SK-N-SH treated with all-trans-retinoic acid at 6 μM for 48 hours (cell line): Measurements from ENCODE around the gene ALPG.

Experiments
- ARNTL ChIP-seq: fragments of 450-650 bp; formaldehyde crosslinking; IDR thresholded peaks from 2 replicates; pipeline ENCODE4 v1.5.0; 2020; ENCODE audit warnings: low read depth, mild to moderate bottlenecking, moderate library complexity, borderline replicate concordance
- BACH2 ChIP-seq: fragments of 250-450 bp; sonication (Bioruptor Pico); IDR thresholded peaks from 2 replicates; pipeline ENCODE4 v1.9.0; 2021; ENCODE audit warnings: mild to moderate bottlenecking, borderline replicate concordance
- CSDC2 ChIP-seq: fragments of 250-450 bp; sonication (Bioruptor Pico); IDR thresholded peaks from 2 replicates; pipeline ENCODE4 v1.5.0; 2020; ENCODE audit warnings: mild to moderate bottlenecking, moderate library complexity
- OSR1 ChIP-seq: fragments of 250-450 bp; sonication (Bioruptor Pico); IDR thresholded peaks from 2 replicates; pipeline ENCODE4 v1.8.0; 2022; ENCODE audit warnings: moderate library complexity, mild to moderate bottlenecking, inconsistent platforms
- RARB ChIP-seq: fragments of 250-450 bp; sonication (Bioruptor Pico); IDR thresholded peaks from 2 replicates; pipeline ENCODE4 v1.8.0; 2021; ENCODE audit warnings: mild to moderate bottlenecking, moderate library complexity
- TOX ChIP-seq: fragments of 250-450 bp; sonication (Bioruptor Pico); IDR thresholded peaks from 2 replicates; pipeline ENCODE4 v1.8.0; 2021; ENCODE audit warnings: mild to moderate bottlenecking, moderate library complexity, borderline replicate concordance
- ZFP3 ChIP-seq: fragments of 250-450 bp; sonication (Bioruptor Pico); IDR thresholded peaks from 2 replicates; pipeline ENCODE4 v1.5.0; 2020; ENCODE audit warnings: mild to moderate bottlenecking, moderate library complexity
- ZFP30 ChIP-seq: fragments of 450-650 bp; formaldehyde crosslinking; IDR thresholded peaks from 2 replicates; pipeline ENCODE4 v1.5.0; 2022; ENCODE audit warnings: mild to moderate bottlenecking, moderate library complexity
- ZNF565 ChIP-seq: fragments of 450-650 bp; formaldehyde crosslinking; conservative IDR thresholded peaks from 2 replicates; pipeline ENCODE4 v1.5.0; 2020; ENCODE audit warnings: low read depth, mild to moderate bottlenecking, moderate library complexity
- ZNF70 ChIP-seq: fragments of 450-650 bp; formaldehyde crosslinking; IDR thresholded peaks from 2 replicates; pipeline ENCODE4 v1.5.0; 2020; ENCODE audit warnings: mild to moderate bottlenecking, moderate library complexity
- ZNF8 ChIP-seq: fragments of 450-650 bp; formaldehyde crosslinking; IDR thresholded peaks from 2 replicates; pipeline ENCODE4 v1.5.0; 2020; ENCODE audit warnings: mild to moderate bottlenecking, moderate library complexity
- TF ChIP-seq, protein P1 (sequence below): fragments of 250-450 bp; sonication (Bioruptor Pico); IDR thresholded peaks from 2 replicates; pipeline ENCODE4 v1.5.1; 2021; ENCODE audit warnings: mild to moderate bottlenecking, moderate library complexity
- TF ChIP-seq, protein P2 (sequence below): fragments of 250-450 bp; sonication (Bioruptor Pico); IDR thresholded peaks from 2 replicates; pipeline ENCODE4 v1.8.0; 2021; ENCODE audit warnings: low read depth, mild to moderate bottlenecking, moderate library complexity, borderline replicate concordance
- TF ChIP-seq, protein P3 (sequence below): fragments of 250-450 bp; sonication (Bioruptor Pico); IDR thresholded peaks from 2 replicates; pipeline ENCODE4 v1.8.0; 2020; ENCODE audit warnings: mild to moderate bottlenecking, moderate library complexity, borderline replicate concordance

DNA sequence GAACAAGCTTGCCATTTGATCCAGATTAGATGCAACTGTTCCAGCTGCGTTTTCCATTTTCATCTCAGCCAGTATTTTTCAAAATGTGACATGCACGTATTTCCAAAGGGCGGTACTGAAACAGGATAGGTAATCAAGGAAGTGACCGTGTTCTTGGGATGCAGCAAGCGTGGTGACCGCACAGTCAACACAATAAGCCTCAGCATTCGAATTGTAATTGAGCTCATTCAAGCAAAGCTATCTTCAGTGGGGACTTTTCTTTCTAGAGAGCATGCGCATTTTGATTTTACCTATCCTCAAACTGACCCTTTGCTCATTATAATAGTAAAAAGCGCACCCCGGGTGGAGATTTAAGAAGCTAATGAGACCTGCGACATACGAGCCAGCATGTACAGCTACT is 31.5 kb upstream of the ALPG start:
- TF ChIP-seq, protein P1, sequence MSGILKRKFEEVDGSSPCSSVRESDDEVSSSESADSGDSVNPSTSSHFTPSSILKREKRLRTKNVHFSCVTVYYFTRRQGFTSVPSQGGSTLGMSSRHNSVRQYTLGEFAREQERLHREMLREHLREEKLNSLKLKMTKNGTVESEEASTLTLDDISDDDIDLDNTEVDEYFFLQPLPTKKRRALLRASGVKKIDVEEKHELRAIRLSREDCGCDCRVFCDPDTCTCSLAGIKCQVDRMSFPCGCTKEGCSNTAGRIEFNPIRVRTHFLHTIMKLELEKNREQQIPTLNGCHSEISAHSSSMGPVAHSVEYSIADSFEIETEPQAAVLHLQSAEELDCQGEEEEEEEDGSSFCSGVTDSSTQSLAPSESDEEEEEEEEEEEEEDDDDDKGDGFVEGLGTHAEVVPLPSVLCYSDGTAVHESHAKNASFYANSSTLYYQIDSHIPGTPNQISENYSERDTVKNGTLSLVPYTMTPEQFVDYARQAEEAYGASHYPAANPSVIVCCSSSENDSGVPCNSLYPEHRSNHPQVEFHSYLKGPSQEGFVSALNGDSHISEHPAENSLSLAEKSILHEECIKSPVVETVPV = no peak
- TF ChIP-seq RARB (CRISPR knock-in tag) = no peak
- TF ChIP-seq ZNF8 (CRISPR knock-in tag) = no peak
- no peak for TF ChIP-seq ARNTL (CRISPR knock-in tag)
- no peak for TF ChIP-seq TOX (CRISPR knock-in tag)
- TF ChIP-seq CSDC2 (CRISPR knock-in tag) = no peak
- TF ChIP-seq ZNF70 (CRISPR knock-in tag) = no peak
- TF ChIP-seq ZFP3 (CRISPR knock-in tag) = no peak
- no peak for TF ChIP-seq ZFP30 (CRISPR knock-in tag)
- TF ChIP-seq, protein P2, sequence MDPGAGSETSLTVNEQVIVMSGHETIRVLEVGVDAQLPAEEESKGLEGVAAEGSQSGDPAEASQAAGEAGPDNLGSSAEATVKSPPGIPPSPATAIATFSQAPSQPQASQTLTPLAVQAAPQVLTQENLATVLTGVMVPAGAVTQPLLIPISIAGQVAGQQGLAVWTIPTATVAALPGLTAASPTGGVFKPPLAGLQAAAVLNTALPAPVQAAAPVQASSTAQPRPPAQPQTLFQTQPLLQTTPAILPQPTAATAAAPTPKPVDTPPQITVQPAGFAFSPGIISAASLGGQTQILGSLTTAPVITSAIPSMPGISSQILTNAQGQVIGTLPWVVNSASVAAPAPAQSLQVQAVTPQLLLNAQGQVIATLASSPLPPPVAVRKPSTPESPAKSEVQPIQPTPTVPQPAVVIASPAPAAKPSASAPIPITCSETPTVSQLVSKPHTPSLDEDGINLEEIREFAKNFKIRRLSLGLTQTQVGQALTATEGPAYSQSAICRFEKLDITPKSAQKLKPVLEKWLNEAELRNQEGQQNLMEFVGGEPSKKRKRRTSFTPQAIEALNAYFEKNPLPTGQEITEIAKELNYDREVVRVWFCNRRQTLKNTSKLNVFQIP (CRISPR knock-in tag) = no peak
- no peak for TF ChIP-seq OSR1 (CRISPR knock-in tag)
- no peak for TF ChIP-seq ZNF565 (CRISPR knock-in tag)
- TF ChIP-seq, protein P3, sequence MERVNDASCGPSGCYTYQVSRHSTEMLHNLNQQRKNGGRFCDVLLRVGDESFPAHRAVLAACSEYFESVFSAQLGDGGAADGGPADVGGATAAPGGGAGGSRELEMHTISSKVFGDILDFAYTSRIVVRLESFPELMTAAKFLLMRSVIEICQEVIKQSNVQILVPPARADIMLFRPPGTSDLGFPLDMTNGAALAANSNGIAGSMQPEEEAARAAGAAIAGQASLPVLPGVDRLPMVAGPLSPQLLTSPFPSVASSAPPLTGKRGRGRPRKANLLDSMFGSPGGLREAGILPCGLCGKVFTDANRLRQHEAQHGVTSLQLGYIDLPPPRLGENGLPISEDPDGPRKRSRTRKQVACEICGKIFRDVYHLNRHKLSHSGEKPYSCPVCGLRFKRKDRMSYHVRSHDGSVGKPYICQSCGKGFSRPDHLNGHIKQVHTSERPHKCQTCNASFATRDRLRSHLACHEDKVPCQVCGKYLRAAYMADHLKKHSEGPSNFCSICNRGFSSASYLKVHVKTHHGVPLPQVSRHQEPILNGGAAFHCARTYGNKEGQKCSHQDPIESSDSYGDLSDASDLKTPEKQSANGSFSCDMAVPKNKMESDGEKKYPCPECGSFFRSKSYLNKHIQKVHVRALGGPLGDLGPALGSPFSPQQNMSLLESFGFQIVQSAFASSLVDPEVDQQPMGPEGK = no peak
- TF ChIP-seq BACH2 (CRISPR knock-in tag) = no peak
